Lung (tissue), 12 donors: ENCODE results near the gene ELAVL4. TPM values are rescaled to one million over a fixed set of nuclear protein-coding genes. Genes with fewer than 3 reads are reported as not detected.
A peak's percentile ranks its signal among the peaks of the same experiment; 100 is the strongest.

Source experiments
- ATAC-seq: fragments of 200-7000 bp; cut with Tn5 transposase; one replicate; pipeline ENCODE4 v1.9.1; 2020; ENCODE audit warnings: moderate number of reproducible peaks; ENCODE audit not compliant: insufficient read depth, low FRiP score
- DNase-seq, 3 donors: peaks; one replicate each; pipeline ENCODE4 v3.0.0-alpha.2; 2013 to 2017
- H3K27ac ChIP-seq, 2 donors: one replicate each; pipeline ENCODE4 v1.5.1; 2013; ENCODE audit warnings: mild to moderate bottlenecking in 2 of 2, moderate library complexity in 2 of 2, control low read depth in 1 of 2, inconsistent platforms in 1 of 2, low read depth in 1 of 2, low read length in 1 of 2
- H3K27me3 ChIP-seq, 3 donors: one replicate each; pipeline ENCODE4 v1.5.1; 2013; ENCODE audit warnings: low read length in 2 of 3; ENCODE audit not compliant: control insufficient read depth in 3 of 3, insufficient read depth in 3 of 3
- H3K36me3 ChIP-seq, 4 donors: one replicate each; pipeline ENCODE4 v1.5.1; 2013; ENCODE audit warnings: low read length in 4 of 4, mild to moderate bottlenecking in 1 of 4, moderate library complexity in 1 of 4; ENCODE audit not compliant: control insufficient read depth in 4 of 4, insufficient read depth in 4 of 4
- H3K4me1 ChIP-seq, 5 donors: one replicate each; pipeline ENCODE4 v1.5.1; 2013; ENCODE audit warnings: low read length in 5 of 5, mild to moderate bottlenecking in 2 of 5, moderate library complexity in 1 of 5; ENCODE audit not compliant: control insufficient read depth in 5 of 5, insufficient read depth in 5 of 5
- H3K4me3 ChIP-seq: one replicate; pipeline ENCODE4 v1.5.1; 2013; ENCODE audit warnings: mild to moderate bottlenecking, control low read depth, moderate library complexity
- H3K9ac ChIP-seq, 2 donors: one replicate each; pipeline ENCODE4 v1.5.1; 2013; ENCODE audit warnings: low read length in 2 of 2, control low read depth in 1 of 2; ENCODE audit not compliant: insufficient read depth in 1 of 2
- H3K9me3 ChIP-seq, 4 donors: one replicate each; pipeline ENCODE4 v1.5.1; 2013; ENCODE audit warnings: low read length in 3 of 4, mild to moderate bottlenecking in 1 of 4, moderate library complexity in 1 of 4; ENCODE audit not compliant: control insufficient read depth in 4 of 4, insufficient read depth in 3 of 4
- WGBS, 2 donors: extraction: QIAGEN DNeasy Blood & Tissue Kit; methylation state at CpG; one replicate each; pipeline ENCODE4 v1.1.7; 2013; 5-methylcytosine and 5-hydroxymethylcytosine counted together
- polyA plus RNA-seq, 2 donors: library from polyadenylated mRNA; stranded (reverse); fragments of 200-250 nt; gene quantifications; one replicate each; pipeline ENCODE4 v1.2.1, GENCODE V29; 2013
- total RNA-seq, 2 donors: library from RNA; depleted of rRNA in 1 of 2; stranded (reverse); fragments of >200 nt in 1 of 2; gene quantifications; one replicate each; pipeline ENCODE4 v1.2.1, GENCODE V29; 2014 to 2021
- TF ChIP-seq, protein P1 (sequence below): IDR thresholded peaks from 2 replicates; pipeline ENCODE4 v1.5.1; 2012; ENCODE audit warnings: mild to moderate bottlenecking; ENCODE audit errors: control extremely low read depth, extremely low read depth
- donor health status: control.
- donor health status: control.
- donor health status: Bipolar disorder and iron deficiency.
- donor health status: healthy.
- donor health status: DM: yes; HTN: yes; CAD: no.

The ELAVL4 gene
- total and polyA plus RNA-seq, 4 donors = 0.03 to 0.74 (median 0.30) TPM

DNA sequence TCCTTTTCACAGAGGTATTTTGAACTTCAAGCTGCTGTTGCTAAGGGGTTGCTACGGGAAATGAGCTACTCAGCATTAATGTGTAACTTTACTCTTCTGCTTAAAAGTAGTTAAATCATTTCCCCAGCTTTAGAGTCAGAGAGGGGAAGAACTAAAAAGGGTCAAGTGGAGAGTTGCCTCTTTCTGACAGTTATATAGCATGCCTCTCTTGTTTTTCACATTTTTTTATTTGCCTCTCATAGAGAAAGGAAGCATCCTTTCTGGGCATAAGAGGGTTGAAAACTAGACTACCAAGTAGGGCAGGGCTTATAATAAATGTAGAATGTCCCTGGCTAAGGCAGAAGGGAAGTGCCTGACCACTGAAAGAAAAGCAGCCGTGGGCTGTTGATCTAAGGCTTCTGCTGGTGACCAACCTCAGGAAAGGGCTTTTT is 10.1 kb upstream of the ELAVL4 start:
- no peak for ATAC-seq
- no peaks in the 10 kb centered on the region for H3K36me3 ChIP-seq
- TF ChIP-seq, protein P1, sequence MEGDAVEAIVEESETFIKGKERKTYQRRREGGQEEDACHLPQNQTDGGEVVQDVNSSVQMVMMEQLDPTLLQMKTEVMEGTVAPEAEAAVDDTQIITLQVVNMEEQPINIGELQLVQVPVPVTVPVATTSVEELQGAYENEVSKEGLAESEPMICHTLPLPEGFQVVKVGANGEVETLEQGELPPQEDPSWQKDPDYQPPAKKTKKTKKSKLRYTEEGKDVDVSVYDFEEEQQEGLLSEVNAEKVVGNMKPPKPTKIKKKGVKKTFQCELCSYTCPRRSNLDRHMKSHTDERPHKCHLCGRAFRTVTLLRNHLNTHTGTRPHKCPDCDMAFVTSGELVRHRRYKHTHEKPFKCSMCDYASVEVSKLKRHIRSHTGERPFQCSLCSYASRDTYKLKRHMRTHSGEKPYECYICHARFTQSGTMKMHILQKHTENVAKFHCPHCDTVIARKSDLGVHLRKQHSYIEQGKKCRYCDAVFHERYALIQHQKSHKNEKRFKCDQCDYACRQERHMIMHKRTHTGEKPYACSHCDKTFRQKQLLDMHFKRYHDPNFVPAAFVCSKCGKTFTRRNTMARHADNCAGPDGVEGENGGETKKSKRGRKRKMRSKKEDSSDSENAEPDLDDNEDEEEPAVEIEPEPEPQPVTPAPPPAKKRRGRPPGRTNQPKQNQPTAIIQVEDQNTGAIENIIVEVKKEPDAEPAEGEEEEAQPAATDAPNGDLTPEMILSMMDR = no peak
- H3K9me3 ChIP-seq = no peaks in the 10 kb centered on the region
- no peak overlapping the region for H3K4me3 ChIP-seq
- no peaks in the 10 kb centered on the region for H3K4me1 ChIP-seq
- H3K27ac ChIP-seq = no peak overlapping the region
- peak in 1 of 3 donors; percentile 26 for DNase-seq
- no peak overlapping the region for H3K9ac ChIP-seq
- no peaks in the 10 kb centered on the region for H3K27me3 ChIP-seq
- 30 to 31% methylated on average over 2 of the region's 2 CpGs for WGBS, 2 donors

DNA sequence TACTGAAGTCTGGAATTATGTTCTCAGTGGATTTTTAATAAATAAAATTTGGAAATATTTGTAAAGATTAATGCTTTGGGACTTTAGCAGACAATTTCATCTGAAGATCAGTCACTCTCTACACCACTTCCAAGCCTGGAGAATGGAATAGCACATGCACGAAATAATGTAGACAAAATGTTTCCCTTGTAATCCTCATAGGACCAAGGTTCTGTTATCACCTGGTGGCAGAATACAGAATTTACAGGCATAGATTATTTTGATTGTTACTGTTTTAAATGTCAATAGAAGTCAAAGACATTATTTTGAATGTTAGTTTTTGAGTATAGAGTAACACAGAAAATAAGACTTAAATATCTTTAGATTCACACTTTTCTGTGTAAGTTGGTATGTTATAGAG is 9.1 kb upstream of the ELAVL4 start:
- no peaks in the 10 kb centered on the region for H3K4me1 ChIP-seq
- H3K9ac ChIP-seq = no peak overlapping the region
- no peaks in the 10 kb centered on the region for H3K36me3 ChIP-seq
- WGBS, 2 donors = 79 to 95% methylated on average over 1 of the region's 1 CpG
- DNase-seq (no peak), ATAC-seq (no peak)
- H3K27me3 ChIP-seq = no peaks in the 10 kb centered on the region
- TF ChIP-seq, protein P1 = no peak
- no peak overlapping the region for H3K27ac ChIP-seq
- H3K9me3 ChIP-seq = no peaks in the 10 kb centered on the region
- H3K4me3 ChIP-seq = no peak overlapping the region

DNA sequence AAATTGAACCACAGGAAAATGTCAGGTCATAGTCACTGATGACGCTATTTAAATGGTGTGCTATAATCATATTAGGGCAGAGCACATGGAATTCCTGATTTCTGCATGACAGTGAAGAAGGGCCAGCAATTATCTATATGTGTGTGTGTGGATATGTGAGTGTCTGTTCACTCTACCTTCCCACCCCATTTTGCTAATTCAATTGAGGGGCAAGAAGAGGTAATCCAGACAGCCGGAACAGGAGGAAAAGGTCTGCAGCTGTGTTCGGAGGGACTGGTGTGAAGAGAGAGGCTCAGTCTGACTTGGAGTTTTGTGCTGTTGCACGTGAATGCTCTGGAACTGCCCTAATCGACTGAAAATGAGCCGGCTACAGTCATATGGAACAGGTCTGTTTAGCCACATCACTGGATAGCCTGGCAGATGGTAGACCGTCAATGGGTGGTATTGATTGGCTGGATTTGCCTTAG is 5.1 kb upstream of the ELAVL4 start:
- no peak for DNase-seq

More for the DNA sequence above, 5.1 kb upstream of the ELAVL4 start:
- ATAC-seq = no peak
- Histone ChIP-seq H3K27me3 (peaks cover 0 to 3% (median 3%) of the 10 kb centered on the region in 3 donors), H3K4me3 (no peak overlapping the region), H3K36me3 (no peaks in the 10 kb centered on the region), H3K4me1 (no peaks in the 10 kb centered on the region), H3K9me3 (no peaks in the 10 kb centered on the region), H3K9ac (no peak overlapping the region), H3K27ac (no peak overlapping the region)
- TF ChIP-seq, protein P1 = no peak
- 74 to 86% methylated on average over 7 of the region's 7 CpGs for WGBS, 2 donors
